Tibial nerve (tissue), 4 donors: ENCODE measurements around the gene PSIP1. TPM values are rescaled to one million over a fixed set of nuclear protein-coding genes. Genes with fewer than 3 reads are reported as not detected.

Experiments
- DNase-seq, 2 donors: peaks; one replicate each; pipeline ENCODE4 v3.0.0-alpha.2; 2019; ENCODE audit warnings: low spot score in 2 of 2
- H3K27ac ChIP-seq, 4 donors: fragments of 200-600 bp; sonication (generic) in 3 of 4; one replicate each; pipeline ENCODE4 v1.5.1; 2017 to 2019; ENCODE audit warnings: mild to moderate bottlenecking in 1 of 4
- H3K27me3 ChIP-seq, 2 donors: fragments of 200-600 bp; sonication (generic) in 1 of 2; one replicate each; pipeline versions ENCODE4 v1.5.1 to v1.6.0; 2017 to 2019
- H3K36me3 ChIP-seq, 3 donors: fragments of 200-600 bp; sonication (generic); one replicate each; pipeline ENCODE4 v1.5.1; 2018 to 2019
- H3K4me1 ChIP-seq, 4 donors: fragments of 200-600 bp; sonication (generic) in 3 of 4; one replicate each; pipeline ENCODE4 v1.5.1; 2017 to 2019
- H3K4me3 ChIP-seq, 4 donors: fragments of 200-600 bp; sonication (generic) in 3 of 4; one replicate each; pipeline ENCODE4 v1.5.1; 2017 to 2019; ENCODE audit warnings: mild to moderate bottlenecking in 1 of 4, moderate library complexity in 1 of 4
- H3K9me3 ChIP-seq, 4 donors: fragments of 200-600 bp; sonication (generic) in 3 of 4; one replicate each; pipeline ENCODE4 v1.5.1; 2017 to 2019
- EP300 ChIP-seq, 2 donors: sonication (generic); formaldehyde crosslinking; IDR thresholded peaks; one replicate each; pipeline ENCODE4 v1.6.1; 2017; ENCODE audit warnings: antibody characterized with exemption in 2 of 2, mild to moderate bottlenecking in 1 of 2
- POLR2A ChIP-seq, 2 donors: fragments of 450-650 bp; IDR thresholded peaks; one replicate each; pipeline ENCODE4 v1.6.1; 2017; ENCODE audit warnings: antibody characterized with exemption in 2 of 2, mild to moderate bottlenecking in 2 of 2, moderate library complexity in 2 of 2
- WGBS, 2 donors: methylation state at CpG; one replicate each; pipeline ENCODE4 v1.1.5; 2018; 5-methylcytosine and 5-hydroxymethylcytosine counted together
- total RNA-seq, 4 donors: library from RNA; depleted of rRNA; stranded (reverse); fragments of >200 nt; gene quantifications; one replicate each; pipeline ENCODE4 v1.1.0, GENCODE V29; 2016
- TF ChIP-seq, protein P1 (sequence below), 5 experiments: fragments of 200-600 bp in 3 of 5; fragments of 450-650 bp in 2 of 5; sonication (generic) in 3 of 5; IDR thresholded peaks; one replicate each; pipeline ENCODE4 v1.5.1; 2016 to 2019; ENCODE audit warnings: antibody characterized with exemption in 5 of 5, mild to moderate bottlenecking in 3 of 5, moderate library complexity in 2 of 5

Gene PSIP1
- total RNA-seq, 4 donors from 2014 or later = 57.6 to 121 (median 97.9) TPM

DNA sequence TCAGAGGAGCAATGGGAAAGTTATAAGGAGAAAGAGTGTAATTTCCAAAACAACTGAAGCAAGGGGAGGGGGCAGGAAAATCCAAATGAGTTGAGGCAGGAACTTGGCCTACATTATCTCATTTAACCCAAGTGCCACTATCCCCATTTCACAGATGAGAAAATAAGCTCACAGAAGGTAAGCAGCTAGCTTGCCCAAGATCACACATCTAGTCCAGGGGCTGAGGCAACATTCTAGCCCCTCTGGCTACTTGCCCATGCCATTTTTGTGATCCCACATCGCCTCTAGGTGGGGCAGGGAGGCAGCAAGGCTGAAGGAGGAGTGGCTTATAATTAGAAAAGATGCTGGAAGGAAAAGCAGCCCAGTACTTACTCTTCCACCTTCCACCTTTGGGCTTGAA is 2.6 kb upstream of the PSIP1 start:
- no peak for TF ChIP-seq POLR2A (IDR thresholded peaks at IDR 0.05)
- no peak for TF ChIP-seq EP300 (IDR thresholded peaks at IDR 0.05)
- TF ChIP-seq, protein P1, sequence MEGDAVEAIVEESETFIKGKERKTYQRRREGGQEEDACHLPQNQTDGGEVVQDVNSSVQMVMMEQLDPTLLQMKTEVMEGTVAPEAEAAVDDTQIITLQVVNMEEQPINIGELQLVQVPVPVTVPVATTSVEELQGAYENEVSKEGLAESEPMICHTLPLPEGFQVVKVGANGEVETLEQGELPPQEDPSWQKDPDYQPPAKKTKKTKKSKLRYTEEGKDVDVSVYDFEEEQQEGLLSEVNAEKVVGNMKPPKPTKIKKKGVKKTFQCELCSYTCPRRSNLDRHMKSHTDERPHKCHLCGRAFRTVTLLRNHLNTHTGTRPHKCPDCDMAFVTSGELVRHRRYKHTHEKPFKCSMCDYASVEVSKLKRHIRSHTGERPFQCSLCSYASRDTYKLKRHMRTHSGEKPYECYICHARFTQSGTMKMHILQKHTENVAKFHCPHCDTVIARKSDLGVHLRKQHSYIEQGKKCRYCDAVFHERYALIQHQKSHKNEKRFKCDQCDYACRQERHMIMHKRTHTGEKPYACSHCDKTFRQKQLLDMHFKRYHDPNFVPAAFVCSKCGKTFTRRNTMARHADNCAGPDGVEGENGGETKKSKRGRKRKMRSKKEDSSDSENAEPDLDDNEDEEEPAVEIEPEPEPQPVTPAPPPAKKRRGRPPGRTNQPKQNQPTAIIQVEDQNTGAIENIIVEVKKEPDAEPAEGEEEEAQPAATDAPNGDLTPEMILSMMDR (IDR thresholded peaks at IDR 0.05) = no peak
- H3K9me3 ChIP-seq = no peaks in the 10 kb centered on the region
- H3K27ac ChIP-seq = peak overlapping the region in 1 of 4 donors; percentile 17
- H3K4me3 ChIP-seq = no peak overlapping the region
- H3K36me3 ChIP-seq = no peaks in the 10 kb centered on the region
- H3K4me1 ChIP-seq = peaks cover 0 to 20% (median 17%) of the 10 kb centered on the region in 4 donors
- no peak for DNase-seq
- WGBS, 2 donors = 35 to 36% methylated on average over 1 of the region's 1 CpG
- no peaks in the 10 kb centered on the region for H3K27me3 ChIP-seq

DNA sequence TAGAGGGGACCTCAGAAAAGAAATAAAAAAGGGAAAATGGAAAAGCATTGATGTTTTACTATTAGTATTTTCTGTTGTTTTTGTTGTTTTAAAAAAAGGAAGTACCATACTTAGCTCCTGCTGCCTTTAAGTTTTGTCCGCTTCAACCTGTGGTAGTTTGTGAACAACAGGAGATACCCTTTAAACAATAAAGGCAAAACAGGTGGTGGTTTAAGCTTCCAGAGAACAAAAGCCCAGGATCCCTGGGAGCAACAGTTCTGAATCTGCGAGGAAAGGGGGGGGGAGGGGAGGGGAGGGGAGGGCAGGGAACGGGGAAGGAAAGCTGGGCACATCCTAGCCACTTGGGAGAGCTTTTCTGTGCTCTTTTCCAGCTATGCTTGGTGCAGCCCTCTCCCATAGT is 2.1 kb upstream of the PSIP1 start:
- WGBS, 2 donors = 53 to 63% methylated on average over 3 of the region's 3 CpGs
- Histone ChIP-seq H3K27me3 (no peaks in the 10 kb centered on the region), H3K4me1 (peaks cover 0 to 25% (median 17%) of the 10 kb centered on the region in 4 donors), H3K4me3 (no peak overlapping the region), H3K9me3 (no peaks in the 10 kb centered on the region), H3K27ac (peak overlapping the region in 1 of 4 donors; percentile 17), H3K36me3 (no peaks in the 10 kb centered on the region)
- TF ChIP-seq EP300 (IDR thresholded peaks at IDR 0.05) (no peak), POLR2A (IDR thresholded peaks at IDR 0.05) (no peak)
- TF ChIP-seq, protein P1 (IDR thresholded peaks at IDR 0.05) = no peak
- no peak for DNase-seq

DNA sequence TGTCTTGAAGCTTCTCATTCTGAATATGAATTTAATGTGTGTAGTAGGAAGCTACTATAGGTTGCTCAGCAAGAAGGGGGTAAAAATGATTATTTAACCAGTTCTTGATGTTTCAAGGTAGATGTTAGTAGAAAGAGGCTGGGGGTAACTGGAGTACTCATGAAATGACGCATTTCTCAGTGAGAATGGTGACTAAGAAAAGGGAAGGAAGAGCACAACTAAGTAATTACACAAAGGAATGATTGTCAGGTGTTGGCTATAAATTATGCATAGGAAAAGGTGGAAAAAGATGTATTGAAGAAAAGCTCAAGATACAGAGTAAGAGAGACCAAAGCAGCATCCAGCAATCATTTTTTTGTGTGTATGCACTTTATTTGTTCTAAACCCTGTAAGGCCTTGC is 1.4 kb upstream of the PSIP1 start:
- H3K27me3 ChIP-seq = no peaks in the 10 kb centered on the region
- 81 to 87% methylated on average over 1 of the region's 1 CpG for WGBS, 2 donors
- no peaks in the 10 kb centered on the region for H3K9me3 ChIP-seq
- TF ChIP-seq EP300 (IDR thresholded peaks at IDR 0.05) (no peak), POLR2A (IDR thresholded peaks at IDR 0.05) (no peak)
- TF ChIP-seq, protein P1 (IDR thresholded peaks at IDR 0.05) = no peak
- no peak for DNase-seq
- H3K4me3 ChIP-seq = no peak overlapping the region
- peaks cover 0 to 4% (median 0%) of the 10 kb centered on the region in 3 donors for H3K36me3 ChIP-seq
- H3K4me1 ChIP-seq = peaks cover 0 to 26% (median 17%) of the 10 kb centered on the region in 4 donors
- H3K27ac ChIP-seq = peak overlapping the region in 2 of 4 donors; percentile 87 to 96

DNA sequence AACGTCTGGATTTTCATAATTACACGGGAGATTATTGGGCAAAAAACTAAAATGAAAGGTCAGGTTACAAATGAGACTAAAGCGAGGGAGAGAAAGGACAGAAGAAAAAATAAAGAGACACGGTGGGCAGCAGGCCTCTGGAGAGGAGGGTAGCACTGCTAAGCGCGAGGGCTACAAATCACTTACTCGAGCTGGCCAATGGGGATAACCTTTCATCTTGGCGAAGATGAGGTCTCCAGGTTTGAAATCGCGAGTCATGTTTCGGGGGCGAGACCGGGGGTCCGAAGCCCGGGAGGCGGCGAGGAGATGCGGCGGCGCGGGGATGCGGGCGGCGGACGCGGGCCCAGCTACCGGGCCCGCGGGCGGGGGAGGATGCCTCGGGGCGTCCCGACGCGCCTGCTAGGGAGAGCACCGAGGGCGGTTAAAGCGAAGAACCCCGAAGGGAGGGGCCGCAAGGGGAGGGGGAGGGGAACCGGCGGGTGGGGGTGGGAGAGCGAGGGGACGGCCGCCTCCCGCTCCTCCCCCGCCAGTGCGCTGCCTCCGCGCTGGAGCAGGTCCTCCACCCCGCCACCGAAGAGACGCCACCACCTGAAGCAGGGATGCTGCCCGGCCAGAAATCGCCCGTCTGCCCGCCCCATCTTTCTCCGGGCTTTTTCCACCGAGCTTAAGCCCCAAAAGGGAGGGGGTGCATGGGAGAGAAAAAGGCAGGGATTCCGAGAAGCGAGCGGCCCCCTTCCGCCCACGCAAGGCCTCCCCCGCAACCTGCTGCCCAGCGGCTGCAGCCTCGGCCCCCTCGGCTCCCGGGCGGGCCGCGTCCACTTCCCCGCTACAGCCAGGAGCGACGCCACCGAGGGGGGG is 610 bp downstream of the PSIP1 start:
- 1% methylated on average over 51 to 67 of the region's 76 CpGs for WGBS, 2 donors

More for the DNA sequence above, 610 bp downstream of the PSIP1 start:
- Histone ChIP-seq H3K27ac (peak overlapping the region; percentile 87 to 96 (median 93)), H3K4me3 (peak overlapping the region; percentile 68 to 98 (median 90)), H3K27me3 (no peaks in the 10 kb centered on the region), H3K9me3 (no peaks in the 10 kb centered on the region), H3K4me1 (peaks cover 0 to 26% (median 17%) of the 10 kb centered on the region in 4 donors), H3K36me3 (peaks cover 0 to 24% (median 4%) of the 10 kb centered on the region in 3 donors)
- TF ChIP-seq EP300 (IDR thresholded peaks at IDR 0.05) (no peak), POLR2A (IDR thresholded peaks at IDR 0.05) (no peak)
- TF ChIP-seq, protein P1 (IDR thresholded peaks at IDR 0.05) = no peak
- no peak for DNase-seq
